Liver (tissue), 9 donors: ENCODE data around the gene WNT3A. TPM values are rescaled to one million over a fixed set of nuclear protein-coding genes. Genes with fewer than 3 reads are reported as not detected.

Source experiments
- DNase-seq: peaks from one replicate; pipeline ENCODE4 v3.0.0-alpha.2; 2017; ENCODE audit warnings: low spot score
- H3K27ac ChIP-seq, 2 donors: one replicate each; pipeline ENCODE4 v1.7.0; 2013; ENCODE audit warnings: inconsistent platforms in 2 of 2, low read length in 2 of 2, control low read depth in 1 of 2, low read depth in 1 of 2, mild to moderate bottlenecking in 1 of 2
- H3K27me3 ChIP-seq, 4 donors: one replicate each; pipeline versions ENCODE4 v1.6.1 to v1.7.0; 2013; ENCODE audit warnings: low read length in 3 of 4, inconsistent platforms in 1 of 4, mild to moderate bottlenecking in 1 of 4, moderate library complexity in 1 of 4; ENCODE audit not compliant: control insufficient read depth in 4 of 4, insufficient read depth in 4 of 4
- H3K36me3 ChIP-seq, 4 donors: one replicate each; pipeline versions ENCODE4 v1.6.1 to v1.7.0; 2013; ENCODE audit warnings: low read length in 3 of 4, mild to moderate bottlenecking in 3 of 4, low read depth in 1 of 4, moderate library complexity in 1 of 4; ENCODE audit not compliant: control insufficient read depth in 4 of 4, insufficient read depth in 3 of 4
- H3K4me1 ChIP-seq, 4 donors: one replicate each; pipeline versions ENCODE4 v1.6.1 to v1.7.0; 2013; ENCODE audit warnings: low read length in 3 of 4, mild to moderate bottlenecking in 3 of 4, moderate library complexity in 1 of 4; ENCODE audit not compliant: control insufficient read depth in 4 of 4, insufficient read depth in 4 of 4
- H3K4me3 ChIP-seq, 3 donors: one replicate each; pipeline versions ENCODE4 v1.6.1 to v1.7.0; 2013; ENCODE audit warnings: low read length in 3 of 3, control low read depth in 1 of 3, low read depth in 1 of 3, mild to moderate bottlenecking in 1 of 3
- H3K9ac ChIP-seq, 2 donors: one replicate each; pipeline ENCODE4 v1.7.0; 2013; ENCODE audit warnings: low read length in 2 of 2, mild to moderate bottlenecking in 2 of 2, moderate library complexity in 2 of 2, control low read depth in 1 of 2, low read depth in 1 of 2
- H3K9me3 ChIP-seq, 4 donors: one replicate each; pipeline versions ENCODE4 v1.6.1 to v1.7.0; 2013; ENCODE audit warnings: low read length in 3 of 4; ENCODE audit not compliant: control insufficient read depth in 4 of 4
- EGR1 ChIP-seq, 2 donors: IDR thresholded peaks; 2 replicates each; pipeline ENCODE4 v1.6.1; 2016 to 2018; ENCODE audit warnings: antibody characterized with exemption in 2 of 2, low read depth in 2 of 2
- FOXA1 ChIP-seq: IDR thresholded peaks from 2 replicates; pipeline ENCODE4 v1.6.1; 2016; ENCODE audit warnings: antibody characterized with exemption
- FOXA2 ChIP-seq: IDR thresholded peaks from 2 replicates; pipeline ENCODE4 v1.6.1; 2016; ENCODE audit warnings: antibody characterized with exemption
- GABPA ChIP-seq, 2 donors: IDR thresholded peaks in 1 of 2; conservative IDR thresholded peaks in 1 of 2; 2 replicates each; pipeline ENCODE4 v1.6.1; 2016; ENCODE audit warnings: antibody characterized with exemption in 2 of 2, mild to moderate bottlenecking in 1 of 2, moderate library complexity in 1 of 2
- HNF4A ChIP-seq, 2 donors: conservative IDR thresholded peaks; 2 replicates each; pipeline ENCODE4 v1.6.1; 2016; ENCODE audit warnings: antibody characterized with exemption in 2 of 2, mild to moderate bottlenecking in 2 of 2
- JUND ChIP-seq, 2 donors: IDR thresholded peaks; 2 replicates each; pipeline ENCODE4 v1.6.1; 2016; ENCODE audit warnings: antibody characterized with exemption in 2 of 2
- NR2F2 ChIP-seq: IDR thresholded peaks from 2 replicates; pipeline ENCODE4 v1.6.1; 2016; ENCODE audit warnings: antibody characterized with exemption
- RAD21 ChIP-seq, 2 donors: IDR thresholded peaks; 2 replicates each; pipeline ENCODE4 v1.6.1; 2016; ENCODE audit warnings: antibody characterized with exemption in 2 of 2, mild to moderate bottlenecking in 2 of 2
- RXRA ChIP-seq, 2 donors: IDR thresholded peaks; 2 replicates each; pipeline ENCODE4 v1.6.1; 2017 to 2018; ENCODE audit warnings: antibody characterized with exemption in 2 of 2, mild to moderate bottlenecking in 1 of 2
- TAF1 ChIP-seq: conservative IDR thresholded peaks from 2 replicates; pipeline ENCODE4 v1.6.1; 2016; ENCODE audit warnings: antibody characterized with exemption, mild to moderate bottlenecking
- YY1 ChIP-seq: IDR thresholded peaks from 2 replicates; pipeline ENCODE4 v1.6.1; 2016; ENCODE audit warnings: antibody characterized with exemption, mild to moderate bottlenecking
- WGBS: extraction: QIAGEN DNeasy Blood & Tissue Kit; methylation state at CpG from one replicate; pipeline ENCODE4 v1.1.7; 2013; 5-methylcytosine and 5-hydroxymethylcytosine counted together
- polyA plus RNA-seq, 2 donors: library from polyadenylated mRNA; stranded (reverse) in 1 of 2; unstranded in 1 of 2; fragments of 200-250 nt in 1 of 2; fragments of >200 nt in 1 of 2; fragmentation: Nextera tagmentation in 1 of 2; extraction: Ambion mirVana in 1 of 2; gene quantifications; one replicate each; pipeline versions ENCODE4 v1.2.1 to v1.2.3, GENCODE V29; 2013 to 2015
- total RNA-seq, 2 donors: library from RNA; depleted of rRNA; stranded (reverse); fragments of >200 nt; gene quantifications; one replicate each; pipeline ENCODE4 v1.2.3, GENCODE V29; 2014
- TF ChIP-seq, protein P1 (sequence below): fragments of 150-350 bp; IDR thresholded peaks from 2 replicates; pipeline ENCODE4 v1.5.1; 2017; ENCODE audit warnings: improper control_type of control experiment, low read depth, low read length; ENCODE audit not compliant: missing input control
- TF ChIP-seq, protein P2 (sequence below): IDR thresholded peaks from 2 replicates; pipeline ENCODE4 v1.6.1; 2016; ENCODE audit warnings: antibody characterized with exemption
- TF ChIP-seq, protein P3 (sequence below): IDR thresholded peaks from 2 replicates; pipeline ENCODE4 v1.6.1; 2016; ENCODE audit warnings: antibody characterized with exemption, mild to moderate bottlenecking
- TF ChIP-seq, protein P4 (sequence below): IDR thresholded peaks from 2 replicates; pipeline ENCODE4 v1.6.1; 2016; ENCODE audit warnings: antibody characterized with exemption
- donor health status: healthy.
- donor health status: healthy.
- donor health status: healthy.
- donor health status: healthy.
- donor health status: healthy.

Gene WNT3A
- total and polyA plus RNA-seq, 4 donors = not detected

DNA sequence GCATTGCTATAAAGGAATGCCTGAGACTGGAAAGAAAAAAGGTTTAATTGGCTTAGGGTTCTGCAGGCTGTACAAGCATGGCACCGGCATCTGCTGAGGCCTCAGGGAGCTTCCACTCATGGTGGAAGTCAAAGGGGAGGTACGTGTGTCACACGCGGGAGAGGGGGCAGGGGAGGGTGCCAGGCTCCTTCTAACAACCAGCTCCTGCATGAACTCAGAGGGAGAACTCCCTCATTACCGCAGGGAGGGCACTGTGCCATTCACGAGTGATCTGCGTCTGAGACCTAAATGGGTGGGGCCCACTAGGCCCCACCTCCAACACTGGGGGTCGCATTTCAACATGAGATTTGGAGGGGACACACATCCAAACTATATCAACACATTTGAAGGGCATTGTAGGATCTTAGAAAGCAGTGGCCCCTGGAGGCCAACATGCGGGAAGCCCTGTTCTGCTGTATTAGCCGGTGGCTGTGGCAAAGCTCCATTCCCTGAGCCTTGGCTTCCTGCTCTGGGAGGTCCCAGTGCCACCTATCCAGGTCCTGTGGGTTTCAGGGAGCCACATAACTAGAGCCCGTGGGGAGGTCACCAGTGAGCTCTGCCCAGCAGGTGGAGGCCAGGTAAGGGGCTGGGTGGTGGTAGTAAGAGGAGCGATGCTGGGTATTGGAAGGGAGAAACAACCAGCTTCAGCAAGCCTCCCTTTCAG lies 10.0 kb downstream of the WNT3A start:
- no peak for DNase-seq
- 77% methylated on average over 12 of the region's 12 CpGs for WGBS
- TF ChIP-seq GABPA (IDR thresholded peaks at IDR 0.05 in 1 of 2, conservative IDR thresholded peaks at IDR 0.05 in 1 of 2) = no peak
- no peak for TF ChIP-seq JUND (IDR thresholded peaks at IDR 0.05)
- no peak for TF ChIP-seq RXRA (IDR thresholded peaks at IDR 0.05)
- TF ChIP-seq, protein P1, sequence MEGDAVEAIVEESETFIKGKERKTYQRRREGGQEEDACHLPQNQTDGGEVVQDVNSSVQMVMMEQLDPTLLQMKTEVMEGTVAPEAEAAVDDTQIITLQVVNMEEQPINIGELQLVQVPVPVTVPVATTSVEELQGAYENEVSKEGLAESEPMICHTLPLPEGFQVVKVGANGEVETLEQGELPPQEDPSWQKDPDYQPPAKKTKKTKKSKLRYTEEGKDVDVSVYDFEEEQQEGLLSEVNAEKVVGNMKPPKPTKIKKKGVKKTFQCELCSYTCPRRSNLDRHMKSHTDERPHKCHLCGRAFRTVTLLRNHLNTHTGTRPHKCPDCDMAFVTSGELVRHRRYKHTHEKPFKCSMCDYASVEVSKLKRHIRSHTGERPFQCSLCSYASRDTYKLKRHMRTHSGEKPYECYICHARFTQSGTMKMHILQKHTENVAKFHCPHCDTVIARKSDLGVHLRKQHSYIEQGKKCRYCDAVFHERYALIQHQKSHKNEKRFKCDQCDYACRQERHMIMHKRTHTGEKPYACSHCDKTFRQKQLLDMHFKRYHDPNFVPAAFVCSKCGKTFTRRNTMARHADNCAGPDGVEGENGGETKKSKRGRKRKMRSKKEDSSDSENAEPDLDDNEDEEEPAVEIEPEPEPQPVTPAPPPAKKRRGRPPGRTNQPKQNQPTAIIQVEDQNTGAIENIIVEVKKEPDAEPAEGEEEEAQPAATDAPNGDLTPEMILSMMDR = no peak
- TF ChIP-seq NR2F2 = no peak
- TF ChIP-seq, protein P2, sequence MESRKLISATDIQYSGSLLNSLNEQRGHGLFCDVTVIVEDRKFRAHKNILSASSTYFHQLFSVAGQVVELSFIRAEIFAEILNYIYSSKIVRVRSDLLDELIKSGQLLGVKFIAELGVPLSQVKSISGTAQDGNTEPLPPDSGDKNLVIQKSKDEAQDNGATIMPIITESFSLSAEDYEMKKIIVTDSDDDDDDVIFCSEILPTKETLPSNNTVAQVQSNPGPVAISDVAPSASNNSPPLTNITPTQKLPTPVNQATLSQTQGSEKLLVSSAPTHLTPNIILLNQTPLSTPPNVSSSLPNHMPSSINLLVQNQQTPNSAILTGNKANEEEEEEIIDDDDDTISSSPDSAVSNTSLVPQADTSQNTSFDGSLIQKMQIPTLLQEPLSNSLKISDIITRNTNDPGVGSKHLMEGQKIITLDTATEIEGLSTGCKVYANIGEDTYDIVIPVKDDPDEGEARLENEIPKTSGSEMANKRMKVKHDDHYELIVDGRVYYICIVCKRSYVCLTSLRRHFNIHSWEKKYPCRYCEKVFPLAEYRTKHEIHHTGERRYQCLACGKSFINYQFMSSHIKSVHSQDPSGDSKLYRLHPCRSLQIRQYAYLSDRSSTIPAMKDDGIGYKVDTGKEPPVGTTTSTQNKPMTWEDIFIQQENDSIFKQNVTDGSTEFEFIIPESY = no peak
- TF ChIP-seq, protein P3, sequence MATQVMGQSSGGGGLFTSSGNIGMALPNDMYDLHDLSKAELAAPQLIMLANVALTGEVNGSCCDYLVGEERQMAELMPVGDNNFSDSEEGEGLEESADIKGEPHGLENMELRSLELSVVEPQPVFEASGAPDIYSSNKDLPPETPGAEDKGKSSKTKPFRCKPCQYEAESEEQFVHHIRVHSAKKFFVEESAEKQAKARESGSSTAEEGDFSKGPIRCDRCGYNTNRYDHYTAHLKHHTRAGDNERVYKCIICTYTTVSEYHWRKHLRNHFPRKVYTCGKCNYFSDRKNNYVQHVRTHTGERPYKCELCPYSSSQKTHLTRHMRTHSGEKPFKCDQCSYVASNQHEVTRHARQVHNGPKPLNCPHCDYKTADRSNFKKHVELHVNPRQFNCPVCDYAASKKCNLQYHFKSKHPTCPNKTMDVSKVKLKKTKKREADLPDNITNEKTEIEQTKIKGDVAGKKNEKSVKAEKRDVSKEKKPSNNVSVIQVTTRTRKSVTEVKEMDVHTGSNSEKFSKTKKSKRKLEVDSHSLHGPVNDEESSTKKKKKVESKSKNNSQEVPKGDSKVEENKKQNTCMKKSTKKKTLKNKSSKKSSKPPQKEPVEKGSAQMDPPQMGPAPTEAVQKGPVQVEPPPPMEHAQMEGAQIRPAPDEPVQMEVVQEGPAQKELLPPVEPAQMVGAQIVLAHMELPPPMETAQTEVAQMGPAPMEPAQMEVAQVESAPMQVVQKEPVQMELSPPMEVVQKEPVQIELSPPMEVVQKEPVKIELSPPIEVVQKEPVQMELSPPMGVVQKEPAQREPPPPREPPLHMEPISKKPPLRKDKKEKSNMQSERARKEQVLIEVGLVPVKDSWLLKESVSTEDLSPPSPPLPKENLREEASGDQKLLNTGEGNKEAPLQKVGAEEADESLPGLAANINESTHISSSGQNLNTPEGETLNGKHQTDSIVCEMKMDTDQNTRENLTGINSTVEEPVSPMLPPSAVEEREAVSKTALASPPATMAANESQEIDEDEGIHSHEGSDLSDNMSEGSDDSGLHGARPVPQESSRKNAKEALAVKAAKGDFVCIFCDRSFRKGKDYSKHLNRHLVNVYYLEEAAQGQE = no peak
- TF ChIP-seq HNF4A (conservative IDR thresholded peaks at IDR 0.05) = no peak
- TF ChIP-seq EGR1 (IDR thresholded peaks at IDR 0.05; ENCODE audit: low read depth in 2 of 2) = no peak

DNA sequence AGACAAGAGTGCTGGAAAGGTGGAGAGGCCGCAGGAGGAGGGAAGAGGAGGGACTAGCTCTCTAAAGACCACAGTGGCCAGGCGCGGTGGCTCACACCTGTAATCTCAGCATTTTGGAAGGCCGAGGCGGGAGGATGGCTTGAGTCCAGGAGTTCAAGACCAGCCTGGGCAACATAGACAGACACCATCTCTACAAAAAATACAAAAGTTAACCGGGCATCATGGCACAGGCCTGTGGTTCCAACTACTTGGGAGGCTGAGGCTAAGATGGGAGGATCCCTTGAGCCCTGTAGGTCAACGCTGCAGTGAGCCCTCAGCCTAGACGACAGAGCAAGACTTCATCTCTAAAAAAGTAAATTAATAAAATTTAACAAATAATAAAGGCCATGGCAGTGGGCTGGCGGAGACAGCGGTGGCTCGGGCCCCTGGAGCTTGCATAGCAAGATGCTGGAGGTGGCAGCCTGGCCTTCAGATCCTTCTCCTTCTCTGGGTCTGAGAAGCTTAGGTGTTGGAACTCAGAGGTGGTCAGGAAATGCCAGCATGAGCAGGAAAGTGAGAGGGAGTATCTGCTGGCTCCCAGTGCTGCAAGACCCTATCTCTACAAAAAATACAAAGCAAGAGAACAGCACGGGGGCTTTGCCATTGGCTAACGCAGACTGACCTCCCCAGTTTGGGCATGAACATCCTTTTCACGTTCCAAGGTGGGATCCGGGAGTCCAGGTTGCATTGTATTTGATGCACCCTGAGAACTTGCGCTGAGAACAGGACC lies 10.7 kb downstream of the WNT3A start:
- H3K4me3 ChIP-seq = no peak overlapping the region
- no peak overlapping the region for H3K9ac ChIP-seq
- no peak for DNase-seq
- H3K27ac ChIP-seq = no peak overlapping the region
- H3K4me1 ChIP-seq = no peaks in the 10 kb centered on the region
- WGBS = 90% methylated on average over 16 of the region's 16 CpGs
- no peaks in the 10 kb centered on the region for H3K9me3 ChIP-seq
- TF ChIP-seq, protein P1 = no peak
- no peak for TF ChIP-seq HNF4A (conservative IDR thresholded peaks at IDR 0.05)
- TF ChIP-seq RAD21 (IDR thresholded peaks at IDR 0.05) = no peak
- TF ChIP-seq EGR1 (IDR thresholded peaks at IDR 0.05; ENCODE audit: low read depth in 2 of 2) = no peak
- no peak for TF ChIP-seq FOXA2
- TF ChIP-seq, protein P2 = no peak
- no peak for TF ChIP-seq YY1
- TF ChIP-seq, protein P4, sequence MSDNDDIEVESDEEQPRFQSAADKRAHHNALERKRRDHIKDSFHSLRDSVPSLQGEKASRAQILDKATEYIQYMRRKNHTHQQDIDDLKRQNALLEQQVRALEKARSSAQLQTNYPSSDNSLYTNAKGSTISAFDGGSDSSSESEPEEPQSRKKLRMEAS = no peak
- no peak for TF ChIP-seq RXRA (IDR thresholded peaks at IDR 0.05)
- no peak for TF ChIP-seq JUND (IDR thresholded peaks at IDR 0.05)
- no peak for TF ChIP-seq FOXA1
- no peak for TF ChIP-seq TAF1
- H3K36me3 ChIP-seq = no peaks in the 10 kb centered on the region
- peaks cover 0 to 4% (median 0%) of the 10 kb centered on the region in 4 donors for H3K27me3 ChIP-seq

More for the DNA sequence above, 10.0 kb downstream of the WNT3A start:
- no peaks in the 10 kb centered on the region for H3K9me3 ChIP-seq
- no peaks in the 10 kb centered on the region for H3K4me1 ChIP-seq
- peaks cover 0 to 4% (median 0%) of the 10 kb centered on the region in 4 donors for H3K27me3 ChIP-seq
- no peak overlapping the region for H3K4me3 ChIP-seq
- H3K9ac ChIP-seq = no peak overlapping the region
- H3K36me3 ChIP-seq = no peaks in the 10 kb centered on the region
- no peak overlapping the region for H3K27ac ChIP-seq
